ENCODE results near the gene SOWAHC.
"Not testable (repeated sequence)": the region's sequence is repeated elsewhere in the genome, so short reads cannot be mapped to it uniquely, and the experiment has no call there.

Gene SOWAHC

DNA sequence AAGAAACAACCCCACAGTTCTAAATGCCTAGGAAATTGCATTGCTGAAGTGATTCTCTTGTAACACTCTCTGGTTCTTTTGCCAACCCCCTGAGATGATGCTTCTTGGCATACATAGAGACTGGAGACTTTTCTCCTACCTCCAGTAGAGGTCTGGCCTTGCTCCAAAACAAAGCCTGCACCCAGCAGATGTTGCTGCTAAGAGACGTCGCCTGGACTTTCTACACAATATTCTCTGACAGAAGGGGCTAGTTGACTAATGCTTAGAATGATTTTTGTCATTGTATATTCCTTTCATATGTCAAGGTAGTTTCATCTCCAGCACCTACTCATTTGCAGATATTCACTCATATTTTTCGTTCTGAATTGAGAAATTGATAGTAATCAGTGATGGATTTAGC, 24.6 kb downstream of the SOWAHC start:
- no peak overlapping the region for H3K4me3 ChIP-seq (ENCODE audit: low read length)
- TF ChIP-seq, protein P1, sequence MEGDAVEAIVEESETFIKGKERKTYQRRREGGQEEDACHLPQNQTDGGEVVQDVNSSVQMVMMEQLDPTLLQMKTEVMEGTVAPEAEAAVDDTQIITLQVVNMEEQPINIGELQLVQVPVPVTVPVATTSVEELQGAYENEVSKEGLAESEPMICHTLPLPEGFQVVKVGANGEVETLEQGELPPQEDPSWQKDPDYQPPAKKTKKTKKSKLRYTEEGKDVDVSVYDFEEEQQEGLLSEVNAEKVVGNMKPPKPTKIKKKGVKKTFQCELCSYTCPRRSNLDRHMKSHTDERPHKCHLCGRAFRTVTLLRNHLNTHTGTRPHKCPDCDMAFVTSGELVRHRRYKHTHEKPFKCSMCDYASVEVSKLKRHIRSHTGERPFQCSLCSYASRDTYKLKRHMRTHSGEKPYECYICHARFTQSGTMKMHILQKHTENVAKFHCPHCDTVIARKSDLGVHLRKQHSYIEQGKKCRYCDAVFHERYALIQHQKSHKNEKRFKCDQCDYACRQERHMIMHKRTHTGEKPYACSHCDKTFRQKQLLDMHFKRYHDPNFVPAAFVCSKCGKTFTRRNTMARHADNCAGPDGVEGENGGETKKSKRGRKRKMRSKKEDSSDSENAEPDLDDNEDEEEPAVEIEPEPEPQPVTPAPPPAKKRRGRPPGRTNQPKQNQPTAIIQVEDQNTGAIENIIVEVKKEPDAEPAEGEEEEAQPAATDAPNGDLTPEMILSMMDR (conservative IDR thresholded peaks at IDR 0.05; ENCODE audit: low read depth, low read length): no peak
- no peak for DNase-seq (ENCODE audit: low read depth)

DNA sequence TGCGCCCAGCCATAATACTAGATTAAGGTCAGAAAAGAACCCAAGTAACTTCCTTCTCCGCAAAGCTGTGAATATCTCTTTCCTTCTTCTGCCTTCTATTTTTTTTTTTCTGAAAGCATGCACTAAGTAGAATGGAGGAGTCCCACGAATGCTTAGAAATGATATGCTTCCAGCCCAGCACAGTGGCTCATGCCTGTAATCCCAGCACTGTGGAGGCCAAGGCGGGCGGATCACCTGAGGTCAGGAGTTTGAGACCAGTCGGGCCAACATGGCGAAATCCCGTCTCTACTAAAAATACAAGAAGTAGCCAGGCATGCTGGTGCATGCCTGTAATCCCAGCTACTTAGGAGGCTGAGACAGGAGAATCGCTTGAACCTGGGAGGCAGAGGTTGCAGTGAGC, 25.8 kb downstream of the SOWAHC start:
- H3K4me3 ChIP-seq (ENCODE audit: low read length); DNase-seq (ENCODE audit: low read depth): not testable (repeated sequence)

DNA sequence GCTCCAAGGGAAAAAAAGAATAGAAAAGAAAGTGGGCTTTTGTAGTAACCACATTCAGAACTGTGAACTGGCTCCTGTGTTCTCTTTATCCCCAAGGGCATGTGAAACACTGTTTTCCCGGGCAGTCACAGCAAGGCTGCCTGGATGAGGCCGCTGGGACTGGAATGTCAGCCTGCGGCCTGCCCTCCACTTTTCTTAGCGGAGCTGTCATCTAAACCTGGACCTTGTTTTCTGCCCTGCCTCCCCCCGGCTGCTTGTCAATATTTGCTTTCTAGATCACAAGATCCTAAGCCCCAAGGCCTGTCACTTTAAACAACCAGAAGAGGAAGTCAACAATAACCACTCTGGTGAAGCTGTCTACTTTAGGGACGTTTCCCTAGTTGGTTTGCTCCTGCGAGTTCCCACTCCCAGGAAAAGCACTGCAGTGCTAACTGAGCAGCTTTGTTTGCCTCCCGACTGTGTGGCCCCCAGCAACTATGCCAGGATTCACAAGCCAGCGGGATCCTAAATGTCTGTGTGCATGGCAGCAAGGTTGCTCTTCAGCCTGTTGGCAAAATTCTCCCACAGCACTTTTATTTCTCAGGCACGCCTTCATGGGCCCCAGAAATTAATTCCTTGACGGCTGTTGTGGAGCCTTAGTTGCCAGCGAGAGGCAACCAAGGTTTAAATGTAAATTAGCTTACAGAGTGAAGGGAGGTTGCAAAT, 30.6 kb downstream of the SOWAHC start:
- H3K4me3 ChIP-seq (ENCODE audit: low read length): no peak overlapping the region
- TF ChIP-seq, protein P1 (conservative IDR thresholded peaks at IDR 0.05; ENCODE audit: low read depth, low read length): no peak
- DNase-seq (ENCODE audit: low read depth): no peak

DNA sequence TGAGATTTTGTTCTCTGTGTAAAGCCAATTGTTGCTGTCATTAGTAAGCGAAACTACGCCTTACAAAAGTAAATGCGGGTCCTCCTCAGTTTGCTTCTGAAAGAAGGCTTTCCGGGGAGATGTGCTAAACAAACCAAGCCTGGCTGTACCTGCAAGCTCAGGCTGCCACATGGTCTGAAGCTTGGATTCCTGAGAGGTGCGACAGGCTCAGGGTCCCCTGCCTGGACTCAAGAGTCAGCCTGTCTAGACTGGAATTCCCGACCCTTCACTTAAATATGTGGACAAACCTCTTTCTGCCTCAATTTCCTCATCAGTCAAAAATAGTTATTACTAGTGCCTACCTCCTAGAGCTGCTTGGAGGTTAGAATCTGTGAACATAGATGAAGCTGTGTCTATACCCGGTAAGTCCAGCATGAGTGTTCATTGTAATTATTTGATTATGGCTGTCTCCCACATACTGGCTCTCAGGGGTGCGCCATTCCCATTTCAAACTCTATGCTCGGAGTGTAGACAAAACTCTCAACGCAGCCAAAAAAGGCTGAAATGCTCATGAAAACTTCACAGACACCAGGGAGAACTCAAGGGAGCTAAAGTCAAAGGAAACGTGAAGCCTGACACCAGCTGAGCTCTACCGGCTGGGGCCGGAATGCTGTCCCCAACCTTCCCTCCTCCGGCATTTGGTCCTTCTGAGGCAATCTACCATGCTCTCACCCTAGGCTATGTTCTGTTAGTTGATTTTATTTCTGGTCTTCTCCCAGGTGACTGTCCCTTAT, 31.4 kb downstream of the SOWAHC start:
- no peak overlapping the region for H3K4me3 ChIP-seq (ENCODE audit: low read length)
- no peak for DNase-seq (ENCODE audit: low read depth)
- TF ChIP-seq, protein P1 (conservative IDR thresholded peaks at IDR 0.05; ENCODE audit: low read depth, low read length): no peak

DNA sequence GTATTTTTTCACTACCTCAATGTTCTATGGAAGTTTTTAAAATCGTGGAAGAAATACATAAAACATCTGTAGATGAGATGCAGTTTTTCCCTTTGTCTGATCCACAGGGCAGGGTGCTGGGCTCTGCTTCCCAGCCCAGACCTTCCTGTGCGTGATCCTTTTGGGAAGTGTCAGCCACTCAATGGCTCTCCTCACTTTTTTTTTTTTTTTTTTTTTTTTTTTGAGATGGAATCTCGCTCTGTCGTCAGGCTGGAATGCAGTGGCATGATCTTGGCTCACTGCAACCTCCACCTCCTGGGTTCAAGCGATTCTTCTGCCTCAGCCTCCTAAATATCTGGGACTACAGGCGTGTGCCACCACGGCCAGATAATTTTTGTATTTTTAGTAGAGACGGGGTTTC, 32.8 kb downstream of the SOWAHC start:
- TF ChIP-seq, protein P1 (conservative IDR thresholded peaks at IDR 0.05; ENCODE audit: low read depth, low read length): no peak
- DNase-seq (ENCODE audit: low read depth): no peak
- no peak overlapping the region for H3K4me3 ChIP-seq (ENCODE audit: low read length)

DNA sequence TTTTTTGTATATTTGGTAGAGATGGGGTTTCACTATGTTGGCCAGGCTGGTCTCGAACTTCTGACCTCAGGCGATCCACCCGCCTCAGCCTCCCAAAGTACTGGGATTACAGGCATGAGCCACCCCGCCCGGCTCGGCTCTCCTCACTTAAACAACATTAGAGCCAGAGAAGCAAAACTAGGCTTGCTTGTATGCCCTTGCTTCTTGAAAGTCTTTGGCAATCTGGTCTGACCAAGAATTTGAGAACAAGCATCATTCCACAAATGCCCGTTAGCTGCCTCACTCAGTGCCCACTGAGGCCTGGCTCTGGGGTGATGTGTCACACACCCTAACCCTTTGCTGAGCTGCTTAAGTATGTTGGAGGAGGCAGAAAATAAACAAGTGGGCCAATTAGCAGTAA, 33.5 kb downstream of the SOWAHC start:
- TF ChIP-seq, protein P1 (conservative IDR thresholded peaks at IDR 0.05; ENCODE audit: low read depth, low read length): no peak
- peak; percentile 47 for DNase-seq (ENCODE audit: low read depth)
- no peak overlapping the region for H3K4me3 ChIP-seq (ENCODE audit: low read length)

DNA sequence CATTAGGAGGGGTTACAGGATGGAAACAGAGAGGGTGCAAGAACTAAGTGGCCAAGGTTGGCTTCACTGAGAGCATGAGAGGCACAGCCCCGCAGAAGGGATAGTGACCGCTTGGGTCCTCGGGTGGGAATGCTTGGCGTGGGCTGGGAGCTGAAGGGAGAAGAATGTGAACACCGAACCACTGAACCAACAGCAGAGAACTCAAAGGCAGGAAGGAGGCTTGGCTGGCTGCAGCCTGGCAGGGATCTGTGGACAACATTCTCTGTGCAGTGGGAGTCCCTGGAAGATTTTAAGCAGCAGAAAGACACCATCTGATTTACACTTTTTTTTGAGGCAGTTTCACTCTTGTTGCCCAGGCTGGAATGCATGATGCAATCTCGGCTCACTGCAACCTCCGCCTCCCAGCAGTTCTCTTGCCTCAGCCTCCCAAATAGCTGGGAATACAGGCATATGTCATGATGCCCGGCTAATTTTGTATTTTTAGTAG, 33.9 kb downstream of the SOWAHC start:
- TF ChIP-seq, protein P1 (conservative IDR thresholded peaks at IDR 0.05; ENCODE audit: low read depth, low read length): no peak
- no peak for DNase-seq (ENCODE audit: low read depth)
- no peak overlapping the region for H3K4me3 ChIP-seq (ENCODE audit: low read length)

All from retinal pigment epithelial cell (primary cell).